ENCODE results near the gene HSD17B12. TPM values are rescaled to one million over a fixed set of nuclear protein-coding genes. Genes with fewer than 3 reads are reported as not detected.

The HSD17B12 gene
- total and polyA plus RNA-seq, 9 donors, result 27.7 to 95.7 (median 57.3) TPM

DNA sequence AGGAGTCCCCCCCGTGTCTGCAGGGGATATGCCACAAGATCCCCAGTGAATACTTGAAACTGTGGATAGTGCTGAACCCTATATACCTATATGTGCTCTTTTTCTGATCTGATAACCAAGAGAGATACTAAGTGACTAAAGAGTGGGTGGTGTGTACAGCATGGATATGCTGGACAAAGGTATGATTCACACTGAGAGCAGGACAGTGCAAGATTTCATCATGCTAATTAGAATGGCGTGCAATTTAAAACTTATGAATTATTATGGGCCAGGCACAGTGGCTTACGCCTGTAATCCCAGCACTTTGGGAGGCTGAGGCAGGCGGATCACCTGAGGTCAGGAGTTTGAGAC is 109.9 kb downstream of the HSD17B12 start:
- WGBS, 3 donors, result 93 to 98% (median 98%) methylated on average over 4 of the region's 4 CpGs
- Histone ChIP-seq H3K9me3 (no peaks in the 10 kb centered on the region), H3K27ac (no peak overlapping the region), H3K4me1 (ENCODE audit: insufficient read depth) (no peaks in the 10 kb centered on the region), H3K4me3 (no peak overlapping the region), H3K36me3 (no peaks in the 10 kb centered on the region), H3K27me3 (no peaks in the 10 kb centered on the region)
- intact Hi-C loops (cut with DNase I), result no loop called here
- DNase-seq, result no peak
- TF ChIP-seq POLR2A (IDR thresholded peaks at IDR 0.05), result no peak
- TF ChIP-seq EP300 (IDR thresholded peaks at IDR 0.05), result no peak
- TF ChIP-seq, protein P1, sequence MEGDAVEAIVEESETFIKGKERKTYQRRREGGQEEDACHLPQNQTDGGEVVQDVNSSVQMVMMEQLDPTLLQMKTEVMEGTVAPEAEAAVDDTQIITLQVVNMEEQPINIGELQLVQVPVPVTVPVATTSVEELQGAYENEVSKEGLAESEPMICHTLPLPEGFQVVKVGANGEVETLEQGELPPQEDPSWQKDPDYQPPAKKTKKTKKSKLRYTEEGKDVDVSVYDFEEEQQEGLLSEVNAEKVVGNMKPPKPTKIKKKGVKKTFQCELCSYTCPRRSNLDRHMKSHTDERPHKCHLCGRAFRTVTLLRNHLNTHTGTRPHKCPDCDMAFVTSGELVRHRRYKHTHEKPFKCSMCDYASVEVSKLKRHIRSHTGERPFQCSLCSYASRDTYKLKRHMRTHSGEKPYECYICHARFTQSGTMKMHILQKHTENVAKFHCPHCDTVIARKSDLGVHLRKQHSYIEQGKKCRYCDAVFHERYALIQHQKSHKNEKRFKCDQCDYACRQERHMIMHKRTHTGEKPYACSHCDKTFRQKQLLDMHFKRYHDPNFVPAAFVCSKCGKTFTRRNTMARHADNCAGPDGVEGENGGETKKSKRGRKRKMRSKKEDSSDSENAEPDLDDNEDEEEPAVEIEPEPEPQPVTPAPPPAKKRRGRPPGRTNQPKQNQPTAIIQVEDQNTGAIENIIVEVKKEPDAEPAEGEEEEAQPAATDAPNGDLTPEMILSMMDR (IDR thresholded peaks at IDR 0.05), result no peak

DNA sequence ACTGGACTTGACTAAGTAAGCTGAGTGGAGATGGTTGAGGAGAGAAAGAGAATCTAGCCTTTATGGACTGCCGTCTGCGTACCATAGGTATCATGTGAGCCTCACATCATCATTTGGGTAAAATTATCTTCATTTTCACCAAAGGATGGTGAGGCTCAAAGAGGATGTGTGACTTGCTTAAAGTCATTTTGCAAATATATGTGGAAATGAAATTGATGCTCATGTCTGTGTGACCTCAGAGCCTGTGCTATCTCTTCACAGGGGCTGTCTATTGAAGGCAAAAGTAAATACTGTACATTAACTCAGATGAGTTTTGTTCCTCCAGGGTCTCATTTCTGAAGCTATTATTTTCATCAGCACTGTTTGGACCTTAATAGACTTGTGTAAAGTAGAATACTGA is 116.8 kb downstream of the HSD17B12 start:
- no peaks in the 10 kb centered on the region for H3K36me3 ChIP-seq
- H3K4me3 ChIP-seq, result no peak overlapping the region
- 93 to 96% (median 94%) methylated on average over 2 of the region's 2 CpGs for WGBS, 3 donors
- H3K4me1 ChIP-seq (ENCODE audit: insufficient read depth), result no peaks in the 10 kb centered on the region
- H3K27ac ChIP-seq, result no peak overlapping the region
- H3K27me3 ChIP-seq, result no peaks in the 10 kb centered on the region
- TF ChIP-seq EP300 (IDR thresholded peaks at IDR 0.05) (no peak), POLR2A (IDR thresholded peaks at IDR 0.05) (no peak)
- TF ChIP-seq, protein P1 (IDR thresholded peaks at IDR 0.05), result no peak
- intact Hi-C loops (cut with DNase I), result no loop called here
- H3K9me3 ChIP-seq, result no peaks in the 10 kb centered on the region
- DNase-seq, result no peak

DNA sequence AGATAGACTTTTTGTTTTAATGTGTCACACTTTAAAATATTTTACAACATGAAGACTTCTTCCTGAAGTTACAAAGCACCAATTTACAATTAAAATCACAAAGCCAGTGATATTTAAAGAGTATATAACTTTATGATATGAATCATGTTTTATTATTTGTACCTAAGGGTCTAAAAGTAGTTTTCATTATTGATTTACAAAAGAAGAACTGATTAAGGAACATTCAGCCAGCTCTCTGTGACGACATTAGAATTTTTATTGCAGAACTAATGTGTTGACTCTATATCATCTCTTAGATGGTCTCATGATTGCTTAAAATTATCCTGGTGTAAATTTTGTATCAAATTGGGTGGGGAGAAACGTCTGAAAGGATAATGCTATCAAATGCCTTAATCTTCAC is 117.3 kb downstream of the HSD17B12 start:
- 88 to 97% (median 94%) methylated on average over 2 of the region's 2 CpGs for WGBS, 3 donors
- Histone ChIP-seq H3K4me1 (ENCODE audit: insufficient read depth) (no peaks in the 10 kb centered on the region), H3K4me3 (no peak overlapping the region), H3K27ac (no peak overlapping the region), H3K27me3 (no peaks in the 10 kb centered on the region), H3K36me3 (no peaks in the 10 kb centered on the region), H3K9me3 (no peaks in the 10 kb centered on the region)
- intact Hi-C loops (cut with DNase I), result no loop called here
- no peak for DNase-seq
- TF ChIP-seq, protein P1 (IDR thresholded peaks at IDR 0.05), result no peak
- TF ChIP-seq EP300 (IDR thresholded peaks at IDR 0.05) (no peak), POLR2A (IDR thresholded peaks at IDR 0.05) (no peak)

DNA sequence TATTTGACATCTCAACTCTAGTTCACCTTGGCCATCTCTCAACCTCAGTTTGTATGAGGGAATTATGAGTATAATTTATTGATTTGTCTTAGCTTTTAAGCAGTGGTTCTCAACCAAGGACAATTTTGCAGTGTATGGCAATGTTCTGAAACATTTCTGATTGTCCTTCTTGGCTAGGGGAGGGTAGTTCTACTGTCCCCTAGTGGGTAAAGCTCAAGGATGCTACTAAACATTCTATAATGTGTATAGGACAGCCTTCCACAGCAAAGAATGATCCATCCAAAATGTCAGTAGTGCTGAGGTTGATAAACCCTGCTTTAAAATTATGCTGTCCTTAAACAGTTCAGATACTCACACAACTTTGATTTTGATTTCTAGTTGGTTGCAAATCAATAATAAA is 122.0 kb downstream of the HSD17B12 start:
- no peaks in the 10 kb centered on the region for H3K27me3 ChIP-seq
- H3K27ac ChIP-seq, result no peak overlapping the region
- no peaks in the 10 kb centered on the region for H3K36me3 ChIP-seq
- intact Hi-C loops (cut with DNase I), result loop anchor here in 1 of 4 donors (10.0 kb wide), 1 partner anchor 298 kb away; no protein-coding TSS in a partner anchor
- no peak for DNase-seq
- TF ChIP-seq, protein P1 (IDR thresholded peaks at IDR 0.05), result no peak
- no peak for TF ChIP-seq POLR2A (IDR thresholded peaks at IDR 0.05)
- TF ChIP-seq EP300 (IDR thresholded peaks at IDR 0.05), result no peak
- no peaks in the 10 kb centered on the region for H3K9me3 ChIP-seq
- no peaks in the 10 kb centered on the region for H3K4me1 ChIP-seq (ENCODE audit: insufficient read depth)
- no peak overlapping the region for H3K4me3 ChIP-seq

DNA sequence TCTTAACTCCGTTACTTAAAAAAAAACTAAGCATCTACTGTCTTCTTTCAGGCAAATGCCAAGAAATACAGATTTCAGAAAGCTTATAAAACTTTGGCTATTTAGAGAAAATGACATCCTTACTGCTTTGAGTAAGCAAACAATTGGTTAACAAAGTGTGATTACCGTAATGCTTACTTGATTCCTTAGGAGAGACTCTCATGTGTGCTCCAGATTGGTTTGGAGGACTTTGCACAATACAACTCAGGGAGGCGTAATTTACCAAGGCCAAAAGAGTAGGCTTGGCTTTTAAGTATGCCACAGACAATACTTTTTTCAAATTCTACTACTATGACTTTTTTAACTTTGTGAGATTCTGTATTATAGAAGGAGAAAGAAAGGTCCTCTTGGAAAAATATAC is 123.2 kb downstream of the HSD17B12 start:
- Histone ChIP-seq H3K27ac (no peak overlapping the region), H3K4me1 (ENCODE audit: insufficient read depth) (no peaks in the 10 kb centered on the region), H3K27me3 (no peaks in the 10 kb centered on the region), H3K4me3 (no peak overlapping the region), H3K9me3 (no peaks in the 10 kb centered on the region), H3K36me3 (no peaks in the 10 kb centered on the region)
- no peak for DNase-seq
- WGBS, 3 donors, result 54 to 70% (median 68%) methylated on average over 3 of the region's 3 CpGs
- TF ChIP-seq, protein P1 (IDR thresholded peaks at IDR 0.05), result no peak
- TF ChIP-seq POLR2A (IDR thresholded peaks at IDR 0.05) (no peak), EP300 (IDR thresholded peaks at IDR 0.05) (no peak)
- intact Hi-C loops (cut with DNase I), result loop anchor here in 1 of 4 donors (10.0 kb wide), 1 partner anchor 299 kb away; no protein-coding TSS in a partner anchor

Data from ovary (tissue), 9 donors.